HG03135 (cell line): ENCODE data around the gene LRBA.

Experiments used
- ATAC-seq: cut with Tn5 transposase; IDR thresholded peaks from one replicate; pipeline ENCODE4 v1.9.1; 2021; ENCODE audit warnings: mild to moderate bottlenecking, moderate library complexity; ENCODE audit not compliant: unreplicated experiment

Gene LRBA

DNA sequence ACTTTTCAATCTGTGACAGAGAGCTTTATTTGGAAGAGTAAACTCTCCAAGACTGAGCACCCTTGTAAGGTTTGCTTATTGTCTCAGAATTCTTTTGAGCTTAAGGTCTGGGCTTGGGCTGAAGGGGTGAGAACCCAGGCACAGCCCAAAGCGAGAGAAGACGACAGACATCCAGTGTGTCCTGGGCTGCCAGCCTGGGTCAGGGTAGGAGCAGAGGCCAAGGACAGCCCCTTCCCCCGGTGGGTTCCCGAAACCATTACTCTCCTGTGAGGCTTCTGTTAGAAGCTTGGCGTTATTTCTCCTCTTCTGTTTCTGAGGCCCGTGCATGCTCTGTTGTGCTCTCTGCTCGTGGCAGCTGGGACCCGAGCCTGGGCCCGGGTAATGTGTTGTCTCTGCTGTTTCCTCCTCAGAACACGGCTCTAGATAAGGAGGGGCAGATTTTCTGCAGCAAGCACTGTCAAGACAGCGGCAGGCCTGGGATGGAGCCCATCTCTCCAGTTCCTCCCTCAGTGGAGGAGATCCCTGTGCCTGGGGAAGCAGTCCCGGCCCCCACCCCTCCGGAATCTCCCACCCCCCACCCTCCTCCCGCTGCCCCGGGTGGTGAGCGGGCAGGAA lies 759.4 kb downstream of the LRBA start:
- no peak for ATAC-seq

GRCh38 chr4:150253965-150254630 lies 761.0 kb downstream of the LRBA start:
- ATAC-seq = no peak

DNA sequence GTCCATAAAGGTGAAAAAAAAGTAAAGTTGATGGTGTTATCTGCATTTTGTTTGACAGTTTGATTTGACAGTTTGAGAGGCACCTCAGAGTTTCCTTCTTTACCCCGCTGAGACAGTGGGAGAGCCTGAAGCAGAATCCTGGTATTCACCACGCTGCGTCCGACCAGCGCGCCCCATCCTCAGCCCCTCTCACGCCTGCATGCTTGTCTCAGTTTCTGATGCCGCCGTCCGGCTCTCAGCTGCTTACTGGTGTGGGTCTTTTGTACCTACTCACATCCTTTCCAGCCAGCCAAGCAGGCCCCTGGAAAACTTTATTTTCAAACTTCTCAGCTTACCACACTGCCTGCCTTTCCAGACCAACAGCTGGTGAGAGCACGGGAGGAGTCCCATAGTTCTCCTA lies 761.7 kb downstream of the LRBA start:
- no peak for ATAC-seq

- no peak for ATAC-seq
Observed at GRCh38 chr4:150252741-150253140, 762.3 kb downstream of the LRBA start.

DNA sequence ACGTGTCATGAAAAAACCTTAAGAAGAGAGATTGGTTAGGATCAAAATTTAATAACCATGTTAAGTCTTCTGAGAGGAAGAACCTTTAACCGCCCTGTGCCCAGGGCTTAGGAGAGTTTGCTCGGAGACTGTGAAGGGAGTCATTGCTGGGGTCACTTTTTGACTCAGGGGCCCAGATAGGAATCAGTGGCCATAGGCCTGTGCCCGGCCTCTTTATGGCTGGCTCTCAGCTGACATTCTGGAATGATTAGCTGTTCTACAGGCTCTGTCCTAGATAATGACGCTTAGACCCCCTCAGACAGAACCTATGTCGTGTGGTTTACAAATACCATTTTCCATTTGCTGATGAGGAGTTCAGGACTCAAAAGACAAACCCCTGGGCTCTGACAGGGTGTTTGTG lies 762.8 kb downstream of the LRBA start:
- no peak for ATAC-seq

DNA sequence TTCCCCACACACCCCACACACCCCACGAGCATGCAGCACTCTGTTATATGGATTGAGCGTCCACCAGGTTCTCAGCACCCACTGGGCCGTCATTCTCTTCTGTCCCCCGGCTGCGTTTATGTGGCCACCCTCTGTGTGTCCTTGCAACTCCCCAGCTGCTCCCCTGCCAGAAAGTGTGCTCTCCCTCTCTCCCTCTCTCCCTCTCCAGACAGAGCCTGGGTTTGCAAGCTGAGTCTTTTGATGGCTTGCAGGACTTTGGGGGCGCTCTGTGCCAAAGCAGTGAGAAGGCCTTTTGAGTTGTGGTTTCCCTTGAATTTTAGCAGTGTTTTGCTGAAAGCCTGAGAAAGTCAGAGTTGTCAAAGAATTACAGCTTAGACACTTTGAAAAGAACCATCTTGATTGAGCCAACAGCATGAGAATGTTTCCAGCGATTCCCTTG lies 763.3 kb downstream of the LRBA start:
- no peak for ATAC-seq

DNA sequence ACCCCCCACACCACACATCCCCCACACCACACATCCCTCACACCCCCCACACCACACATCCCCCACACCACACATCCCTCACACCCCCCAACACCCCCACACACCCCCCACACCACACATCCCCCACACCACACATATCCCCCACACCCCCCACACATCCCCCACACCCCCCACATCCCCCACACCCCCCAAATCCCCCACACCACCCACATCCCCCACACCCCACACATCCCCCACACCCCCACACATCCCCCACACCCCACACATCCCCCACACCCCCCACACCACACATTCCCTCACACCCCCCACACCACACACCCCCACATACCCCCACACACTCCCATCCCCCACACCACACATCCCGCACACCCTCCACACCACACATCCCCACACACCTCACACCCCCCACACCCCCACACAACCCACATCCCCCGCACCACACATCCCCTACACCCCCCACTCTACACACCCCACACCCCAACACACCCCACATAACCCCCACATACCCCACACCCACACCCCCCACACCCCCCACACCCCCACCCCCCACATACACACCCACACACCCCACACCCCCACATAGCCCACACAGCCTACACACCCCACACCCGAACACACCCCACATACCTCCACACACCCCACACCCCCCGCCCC lies 764.0 kb downstream of the LRBA start:
- no peak for ATAC-seq

DNA sequence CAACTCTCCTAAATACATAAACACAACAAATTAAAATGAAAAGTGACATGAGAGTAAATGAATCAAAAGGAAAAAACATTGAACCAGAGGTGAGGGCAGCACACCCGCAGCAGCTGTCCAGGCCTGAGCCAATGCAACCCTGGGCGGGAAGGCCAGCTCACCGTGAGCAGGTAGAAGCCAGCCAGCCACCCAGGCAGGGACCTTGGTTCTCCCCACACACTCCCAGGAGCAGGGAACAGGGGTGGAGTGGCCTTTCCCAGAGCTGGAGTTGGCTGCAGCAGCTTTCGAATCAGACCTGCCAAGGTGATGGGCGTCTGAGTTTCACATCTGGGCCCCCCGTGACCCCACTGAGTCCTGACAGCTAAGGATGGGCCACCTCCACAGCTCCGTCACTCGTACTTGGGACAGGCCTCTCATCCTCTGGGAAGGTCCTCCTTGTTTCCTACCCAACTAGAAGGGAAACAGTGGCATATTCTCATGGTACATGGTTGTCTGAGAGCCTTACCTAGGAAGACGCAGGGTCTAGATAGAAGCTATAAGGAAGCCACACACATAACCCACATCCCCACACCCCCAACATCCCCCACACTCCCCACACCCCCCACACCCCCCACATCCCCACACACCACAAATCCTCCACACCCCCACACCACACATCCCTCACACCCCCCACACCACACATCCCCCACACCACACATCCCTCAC lies 764.6 kb downstream of the LRBA start:
- no peak for ATAC-seq

DNA sequence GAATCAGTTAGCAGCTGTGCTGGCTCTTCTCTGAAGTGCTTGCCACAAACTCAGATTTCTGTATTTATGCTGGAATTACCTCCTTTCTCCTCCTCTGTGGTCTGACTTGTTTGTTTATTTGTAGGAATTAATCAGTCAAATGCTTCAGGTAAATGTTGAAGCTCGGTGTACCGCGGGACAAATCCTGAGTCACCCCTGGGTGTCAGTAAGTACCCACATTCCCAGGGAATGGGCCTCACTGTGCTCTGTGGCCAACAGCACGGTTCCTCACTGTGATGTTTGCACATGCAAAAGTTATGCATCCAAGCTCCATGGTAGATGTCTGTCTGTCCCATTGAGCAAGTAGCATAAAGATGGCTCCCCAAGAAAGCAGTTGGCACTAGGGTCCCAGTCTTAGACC lies 766.9 kb downstream of the LRBA start:
- ATAC-seq = no peak

DNA sequence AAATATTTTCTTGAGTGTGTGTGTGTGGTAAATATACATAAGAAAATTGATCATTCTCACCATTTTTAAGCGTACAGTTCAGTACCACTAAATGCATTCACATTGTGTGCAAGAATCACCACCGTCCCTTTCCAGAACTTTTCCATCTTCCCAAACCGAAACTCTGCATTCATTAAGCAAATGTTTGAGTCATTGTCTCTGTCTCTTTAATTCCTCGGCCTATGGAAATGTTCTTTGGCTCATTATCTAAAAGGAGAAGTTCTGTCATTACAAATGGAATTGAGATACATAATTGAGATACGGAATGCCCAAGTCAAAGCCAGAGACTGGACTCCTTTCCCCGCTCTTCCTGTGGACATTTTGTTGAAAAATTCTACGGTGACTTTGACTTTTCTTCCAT lies 767.9 kb downstream of the LRBA start:
- no peak for ATAC-seq

- ATAC-seq = no peak
Observed at GRCh38 chr4:150244600-150244999, 770.5 kb downstream of the LRBA start.

DNA sequence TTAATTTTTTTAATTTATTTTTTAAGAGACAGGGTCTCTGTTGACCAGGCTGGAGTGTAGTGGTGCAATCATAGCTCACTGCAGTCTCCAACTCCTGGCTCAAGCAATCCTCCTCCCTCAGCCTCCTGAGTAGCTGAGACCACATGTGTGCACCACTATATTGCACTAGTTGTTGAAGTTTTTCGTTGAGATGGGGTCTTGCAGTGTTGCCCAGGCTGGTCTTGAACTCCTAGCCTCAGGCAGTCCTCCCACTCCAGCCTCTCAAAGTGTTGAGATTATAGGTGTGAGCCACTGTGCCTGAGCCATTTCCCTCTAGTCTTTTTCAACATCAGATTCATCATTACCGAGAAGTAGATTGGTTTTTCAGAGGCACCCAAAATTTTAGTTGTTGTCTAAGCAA lies 771.2 kb downstream of the LRBA start:
- no peak for ATAC-seq

GRCh38 chr4:150242820-150243458 lies 772.1 kb downstream of the LRBA start:
- no peak for ATAC-seq

GRCh38 chr4:150240011-150240410 lies 775.1 kb downstream of the LRBA start:
- ATAC-seq = no peak

DNA sequence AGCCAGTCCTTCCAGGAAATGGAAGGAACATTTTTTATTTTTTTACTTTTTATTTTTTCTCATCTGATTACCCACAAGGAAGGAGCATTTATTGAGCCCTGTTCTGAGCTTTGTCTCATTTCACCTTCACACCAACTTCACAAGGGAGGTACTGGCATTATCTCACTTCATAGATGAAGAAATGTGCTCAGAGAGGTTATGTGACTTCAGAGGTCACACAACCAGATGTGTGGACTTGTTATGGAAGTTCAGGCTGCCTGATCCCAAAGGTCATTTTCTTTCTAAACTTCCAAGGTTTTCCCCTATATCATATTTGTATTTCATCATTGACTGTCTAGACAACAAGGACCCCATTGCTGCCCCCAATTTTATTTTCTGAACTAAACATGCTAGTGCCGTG lies 776.5 kb downstream of the LRBA start:
- no peak for ATAC-seq

GRCh38 chr4:150237110-150237872 lies 777.8 kb downstream of the LRBA start:
- no peak for ATAC-seq

GRCh38 chr4:150236626-150237025 lies 778.5 kb downstream of the LRBA start:
- no peak for ATAC-seq

- no peak for ATAC-seq
Observed at GRCh38 chr4:150235808-150236271, 779.2 kb downstream of the LRBA start.

DNA sequence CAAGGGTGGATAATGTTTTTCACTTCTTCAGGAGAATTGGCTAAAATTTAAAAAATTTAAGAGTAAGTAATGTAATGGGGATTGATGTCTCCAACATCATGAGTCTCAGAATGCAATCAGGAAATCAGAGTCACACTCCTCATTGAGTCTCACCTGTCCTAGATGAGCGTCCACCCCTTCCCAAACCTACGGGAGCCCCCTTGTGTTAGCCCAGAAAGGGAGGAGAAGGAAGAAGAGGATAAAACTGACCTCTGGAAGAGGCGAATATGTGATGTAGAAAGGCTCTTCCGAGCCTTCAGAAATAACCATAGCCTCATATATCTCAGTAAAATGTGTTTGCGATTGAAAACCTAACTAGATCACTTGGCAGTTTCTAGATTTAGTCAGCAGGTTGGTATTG lies 779.8 kb downstream of the LRBA start:
- ATAC-seq = no peak

- ATAC-seq = no peak
Observed at GRCh38 chr4:150234246-150234645, 780.8 kb downstream of the LRBA start.
